ENCODE data around the gene CPNE2.
"Not testable (repeated sequence)": the region's sequence is repeated elsewhere in the genome, so short reads cannot be mapped to it uniquely, and the experiment has no call there.

The CPNE2 gene

DNA sequence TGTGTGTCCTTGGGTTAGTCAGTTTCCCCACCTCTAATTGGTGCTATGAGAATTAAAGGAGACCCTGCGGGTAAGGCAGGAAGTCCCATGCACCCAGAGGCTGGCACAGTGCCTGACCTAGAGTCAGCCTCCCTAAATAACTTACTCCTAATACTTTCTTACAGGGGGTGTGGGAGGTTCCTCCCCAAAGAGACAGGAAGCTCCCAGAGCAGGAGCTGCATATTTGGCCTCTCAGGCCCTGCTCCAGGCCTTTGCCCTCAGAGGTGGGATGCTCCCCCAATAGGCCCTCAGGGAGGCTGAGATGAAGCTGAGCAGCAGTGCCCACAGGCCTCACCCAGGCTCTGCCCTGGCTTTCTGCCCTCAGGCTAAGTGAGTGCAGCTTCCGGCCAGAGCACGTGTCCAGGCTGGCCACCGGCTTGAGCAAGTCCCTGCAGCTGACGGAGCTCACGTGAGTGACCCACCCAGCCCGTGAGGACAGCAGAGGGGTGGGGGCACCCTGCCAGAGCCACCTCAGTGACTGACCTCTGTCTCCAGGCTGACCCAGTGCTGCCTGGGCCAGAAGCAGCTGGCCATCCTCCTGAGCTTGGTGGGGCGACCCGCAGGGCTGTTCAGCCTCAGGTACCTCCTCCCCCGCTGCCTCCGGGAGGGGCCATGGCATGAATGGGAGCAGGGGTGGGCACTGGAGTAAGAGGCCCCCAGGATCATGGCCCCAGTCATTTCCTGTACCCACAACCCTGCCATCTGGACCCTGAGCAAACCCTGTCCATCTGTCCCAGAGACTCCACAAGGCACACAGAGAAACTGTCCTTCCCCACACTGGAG is 31.1 kb upstream of the CPNE2 start:
- Histone ChIP-seq H3K9ac (ENCODE audit: low read depth, low read length) (no peak overlapping the region), H3K36me3 (ENCODE audit: insufficient read depth, low read length) (no peaks in the 10 kb centered on the region), H3K4me1 (ENCODE audit: insufficient read depth, low read length) (no peaks in the 10 kb centered on the region), H3K9me3 (ENCODE audit: control insufficient read depth, insufficient read depth, low read length) (no peaks in the 10 kb centered on the region)

DNA sequence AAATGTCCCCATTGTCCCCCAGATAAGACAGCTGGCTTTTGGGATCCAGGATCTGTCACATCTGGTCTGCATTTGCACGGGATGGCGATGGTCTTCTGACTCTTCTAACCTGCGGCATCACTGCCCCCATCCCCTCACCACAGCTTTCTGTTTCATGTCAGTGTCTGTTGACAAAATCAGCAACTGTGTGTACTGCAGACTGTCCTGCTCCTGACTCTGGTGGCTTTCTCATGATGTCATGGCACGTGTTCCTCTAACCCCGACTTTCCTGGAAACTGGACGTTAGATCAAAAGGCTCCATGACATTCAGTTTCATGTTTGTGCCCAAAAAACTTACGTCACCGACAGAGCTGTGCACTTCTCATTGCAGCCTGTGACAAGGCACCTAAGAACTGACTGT is 30.1 kb upstream of the CPNE2 start:
- no peaks in the 10 kb centered on the region for H3K4me1 ChIP-seq (ENCODE audit: insufficient read depth, low read length)
- H3K9me3 ChIP-seq (ENCODE audit: control insufficient read depth, insufficient read depth, low read length): no peaks in the 10 kb centered on the region
- H3K9ac ChIP-seq (ENCODE audit: low read depth, low read length): no peak overlapping the region
- H3K36me3 ChIP-seq (ENCODE audit: insufficient read depth, low read length): no peaks in the 10 kb centered on the region

DNA sequence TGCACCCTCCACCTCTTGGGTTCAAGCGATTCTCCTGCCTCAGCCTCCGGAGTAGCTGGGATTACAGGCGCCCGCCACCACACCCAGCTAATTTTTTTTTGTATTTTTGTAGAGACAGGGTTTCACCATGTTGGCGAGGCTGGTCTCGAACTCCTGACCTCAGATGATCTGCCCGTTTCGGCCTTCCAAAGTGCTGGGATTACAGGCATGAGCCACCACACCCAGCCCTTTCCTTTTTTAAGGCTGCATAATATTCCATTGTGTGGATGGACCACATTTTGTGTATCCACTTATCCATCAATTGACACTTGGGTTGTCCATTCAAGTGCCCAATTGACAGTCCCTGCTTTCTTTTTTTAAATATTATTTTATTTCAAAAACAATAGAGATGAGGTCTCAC is 29.2 kb upstream of the CPNE2 start:
- H3K36me3 ChIP-seq (ENCODE audit: insufficient read depth, low read length); H3K9me3 ChIP-seq (ENCODE audit: control insufficient read depth, insufficient read depth, low read length); H3K9ac ChIP-seq (ENCODE audit: low read depth, low read length); H3K4me1 ChIP-seq (ENCODE audit: insufficient read depth, low read length): not testable (repeated sequence)

DNA sequence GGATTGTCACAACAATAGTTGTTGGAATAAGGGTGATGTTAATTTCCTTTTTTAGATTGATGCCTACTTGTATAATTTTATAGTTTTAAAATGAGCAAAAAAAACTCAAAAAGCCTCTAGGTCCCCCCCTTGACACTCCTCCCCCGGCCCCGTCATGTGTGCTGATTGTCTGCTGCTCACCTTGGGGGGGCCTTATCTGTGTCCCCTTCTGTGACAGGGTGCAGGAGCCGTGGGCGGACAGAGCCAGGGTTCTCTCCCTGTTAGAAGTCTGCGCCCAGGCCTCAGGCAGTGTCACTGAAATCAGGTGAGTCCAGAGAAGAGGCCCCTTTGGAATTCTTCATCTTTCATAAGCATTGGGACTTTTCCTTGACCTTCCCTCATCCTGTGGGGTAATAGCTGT is 27.4 kb upstream of the CPNE2 start:
- Histone ChIP-seq H3K36me3 (ENCODE audit: insufficient read depth, low read length) (no peaks in the 10 kb centered on the region), H3K9me3 (ENCODE audit: control insufficient read depth, insufficient read depth, low read length) (no peaks in the 10 kb centered on the region), H3K9ac (ENCODE audit: low read depth, low read length) (no peak overlapping the region), H3K4me1 (ENCODE audit: insufficient read depth, low read length) (no peaks in the 10 kb centered on the region)

- no peaks in the 10 kb centered on the region for H3K9me3 ChIP-seq (ENCODE audit: control insufficient read depth, insufficient read depth, low read length)
- no peak overlapping the region for H3K9ac ChIP-seq (ENCODE audit: low read depth, low read length)
- no peaks in the 10 kb centered on the region for H3K4me1 ChIP-seq (ENCODE audit: insufficient read depth, low read length)
- H3K36me3 ChIP-seq (ENCODE audit: insufficient read depth, low read length): no peaks in the 10 kb centered on the region
These were observed 25.8 kb upstream of the CPNE2 start for GRCh38 chr16:57066625-57067024.

DNA sequence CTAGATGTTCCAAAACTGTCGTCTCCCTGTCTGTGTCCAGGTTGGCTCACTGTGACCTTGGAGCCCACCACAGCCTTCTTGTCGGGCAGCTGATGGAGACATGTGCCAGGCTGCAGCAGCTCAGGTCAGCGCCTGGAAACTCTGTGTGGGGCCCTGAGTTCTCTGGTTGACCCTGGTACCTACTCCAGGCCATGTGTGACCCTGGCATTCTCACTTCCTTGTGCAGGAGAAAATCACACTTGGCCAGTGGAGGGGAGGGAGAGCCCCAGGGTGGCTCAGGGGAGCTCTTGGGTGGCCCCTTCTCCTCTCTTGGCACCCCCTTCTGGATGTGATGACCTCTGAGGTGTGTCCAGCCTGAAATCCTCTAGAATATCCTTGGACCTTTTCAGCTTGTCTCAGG is 25.0 kb upstream of the CPNE2 start:
- Histone ChIP-seq H3K36me3 (ENCODE audit: insufficient read depth, low read length) (no peaks in the 10 kb centered on the region), H3K9ac (ENCODE audit: low read depth, low read length) (no peak overlapping the region), H3K4me1 (ENCODE audit: insufficient read depth, low read length) (no peaks in the 10 kb centered on the region), H3K9me3 (ENCODE audit: control insufficient read depth, insufficient read depth, low read length) (no peaks in the 10 kb centered on the region)

GRCh38 chr16:57069053-57069452 is 23.3 kb upstream of the CPNE2 start:
- Histone ChIP-seq H3K36me3 (ENCODE audit: insufficient read depth, low read length) (no peaks in the 10 kb centered on the region), H3K9ac (ENCODE audit: low read depth, low read length) (no peak overlapping the region), H3K9me3 (ENCODE audit: control insufficient read depth, insufficient read depth, low read length) (no peaks in the 10 kb centered on the region), H3K4me1 (ENCODE audit: insufficient read depth, low read length) (no peaks in the 10 kb centered on the region)

- Histone ChIP-seq H3K36me3 (ENCODE audit: insufficient read depth, low read length) (no peaks in the 10 kb centered on the region), H3K9ac (ENCODE audit: low read depth, low read length) (no peak overlapping the region), H3K9me3 (ENCODE audit: control insufficient read depth, insufficient read depth, low read length) (no peaks in the 10 kb centered on the region), H3K4me1 (ENCODE audit: insufficient read depth, low read length) (no peaks in the 10 kb centered on the region)
These were observed 22.6 kb upstream of the CPNE2 start for GRCh38 chr16:57069635-57070370.

GRCh38 chr16:57070424-57070823 is 22.0 kb upstream of the CPNE2 start:
- H3K36me3 ChIP-seq (ENCODE audit: insufficient read depth, low read length): no peaks in the 10 kb centered on the region
- no peak overlapping the region for H3K9ac ChIP-seq (ENCODE audit: low read depth, low read length)
- H3K4me1 ChIP-seq (ENCODE audit: insufficient read depth, low read length): no peaks in the 10 kb centered on the region
- no peaks in the 10 kb centered on the region for H3K9me3 ChIP-seq (ENCODE audit: control insufficient read depth, insufficient read depth, low read length)

GRCh38 chr16:57071081-57071732 is 21.2 kb upstream of the CPNE2 start:
- not testable (repeated sequence) for H3K4me1 ChIP-seq (ENCODE audit: insufficient read depth, low read length); H3K9me3 ChIP-seq (ENCODE audit: control insufficient read depth, insufficient read depth, low read length); H3K9ac ChIP-seq (ENCODE audit: low read depth, low read length); H3K36me3 ChIP-seq (ENCODE audit: insufficient read depth, low read length)

GRCh38 chr16:57071831-57072582 is 20.4 kb upstream of the CPNE2 start:
- H3K4me1 ChIP-seq (ENCODE audit: insufficient read depth, low read length): no peaks in the 10 kb centered on the region
- no peak overlapping the region for H3K9ac ChIP-seq (ENCODE audit: low read depth, low read length)
- no peaks in the 10 kb centered on the region for H3K9me3 ChIP-seq (ENCODE audit: control insufficient read depth, insufficient read depth, low read length)
- no peaks in the 10 kb centered on the region for H3K36me3 ChIP-seq (ENCODE audit: insufficient read depth, low read length)

GRCh38 chr16:57072616-57073275 is 19.6 kb upstream of the CPNE2 start:
- H3K9ac ChIP-seq (ENCODE audit: low read depth, low read length): no peak overlapping the region
- no peaks in the 10 kb centered on the region for H3K36me3 ChIP-seq (ENCODE audit: insufficient read depth, low read length)
- H3K4me1 ChIP-seq (ENCODE audit: insufficient read depth, low read length): no peaks in the 10 kb centered on the region
- H3K9me3 ChIP-seq (ENCODE audit: control insufficient read depth, insufficient read depth, low read length): no peaks in the 10 kb centered on the region

DNA sequence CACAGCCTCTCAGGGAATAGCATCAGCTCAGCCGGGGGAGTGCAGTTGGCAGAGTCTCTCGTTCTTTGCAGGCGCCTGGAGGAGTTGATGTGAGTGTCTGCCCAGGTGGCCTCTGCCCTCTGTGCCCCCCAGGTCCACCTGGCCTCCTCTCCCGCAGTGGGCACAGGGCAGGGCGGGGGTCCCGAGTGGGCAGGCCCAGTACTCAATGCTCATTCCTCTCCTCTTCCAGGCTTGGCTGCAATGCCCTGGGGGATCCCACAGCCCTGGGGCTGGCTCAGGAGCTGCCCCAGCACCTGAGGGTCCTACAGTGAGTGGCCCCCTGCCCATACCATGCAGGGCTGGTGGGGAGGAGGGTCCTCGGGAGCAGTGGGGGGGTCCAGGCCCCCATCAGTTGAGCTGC is 14.7 kb upstream of the CPNE2 start:
- no peaks in the 10 kb centered on the region for H3K9me3 ChIP-seq (ENCODE audit: control insufficient read depth, insufficient read depth, low read length)
- H3K36me3 ChIP-seq (ENCODE audit: insufficient read depth, low read length): no peaks in the 10 kb centered on the region
- no peak overlapping the region for H3K9ac ChIP-seq (ENCODE audit: low read depth, low read length)

GRCh38 chr16:57081744-57082143 is 10.6 kb upstream of the CPNE2 start:
- Histone ChIP-seq H3K9me3 (ENCODE audit: control insufficient read depth, insufficient read depth, low read length) (no peaks in the 10 kb centered on the region), H3K36me3 (ENCODE audit: insufficient read depth, low read length) (no peaks in the 10 kb centered on the region), H3K4me1 (ENCODE audit: insufficient read depth, low read length) (peaks cover 3% of the 10 kb centered on the region; the same call in 1 of the 2 replicates), H3K9ac (ENCODE audit: low read depth, low read length) (no peak overlapping the region)

More for the DNA sequence above, 14.7 kb upstream of the CPNE2 start:
- H3K4me1 ChIP-seq (ENCODE audit: insufficient read depth, low read length): no peaks in the 10 kb centered on the region

All from ES-I3 (cell line).